ENCODE results near the gene OR51L1.
"Not testable (repeated sequence)": the region's sequence is repeated elsewhere in the genome, so short reads cannot be mapped to it uniquely, and the experiment has no call there.

The OR51L1 gene, protein sequence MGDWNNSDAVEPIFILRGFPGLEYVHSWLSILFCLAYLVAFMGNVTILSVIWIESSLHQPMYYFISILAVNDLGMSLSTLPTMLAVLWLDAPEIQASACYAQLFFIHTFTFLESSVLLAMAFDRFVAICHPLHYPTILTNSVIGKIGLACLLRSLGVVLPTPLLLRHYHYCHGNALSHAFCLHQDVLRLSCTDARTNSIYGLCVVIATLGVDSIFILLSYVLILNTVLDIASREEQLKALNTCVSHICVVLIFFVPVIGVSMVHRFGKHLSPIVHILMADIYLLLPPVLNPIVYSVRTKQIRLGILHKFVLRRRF

DNA sequence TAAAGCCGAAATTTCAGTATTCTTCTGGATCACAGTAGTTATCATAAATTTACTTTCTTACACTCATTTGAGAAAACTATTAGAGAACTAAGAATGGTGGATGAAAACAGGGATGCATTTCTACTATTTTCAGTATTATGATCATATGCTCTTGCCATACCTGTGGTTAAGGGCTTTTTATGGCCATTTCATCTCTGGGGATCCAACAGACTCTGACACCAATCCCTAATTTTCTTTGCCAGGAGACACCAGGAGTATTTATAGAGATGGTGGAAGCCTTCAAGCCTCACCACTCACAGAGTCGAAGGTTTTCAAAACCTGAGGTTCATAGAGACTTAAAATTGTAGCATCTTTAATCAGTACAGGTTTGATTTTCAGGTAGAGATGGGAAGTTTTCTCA is at the start of gene OR51L1:
Gene OR51L1, plus strand, starts transcription at position 301 of the 400 bp plus-strand sequence. CDS start 4,132 bp downstream, outside the sequence.
- no peak for DNase-seq

DNA sequence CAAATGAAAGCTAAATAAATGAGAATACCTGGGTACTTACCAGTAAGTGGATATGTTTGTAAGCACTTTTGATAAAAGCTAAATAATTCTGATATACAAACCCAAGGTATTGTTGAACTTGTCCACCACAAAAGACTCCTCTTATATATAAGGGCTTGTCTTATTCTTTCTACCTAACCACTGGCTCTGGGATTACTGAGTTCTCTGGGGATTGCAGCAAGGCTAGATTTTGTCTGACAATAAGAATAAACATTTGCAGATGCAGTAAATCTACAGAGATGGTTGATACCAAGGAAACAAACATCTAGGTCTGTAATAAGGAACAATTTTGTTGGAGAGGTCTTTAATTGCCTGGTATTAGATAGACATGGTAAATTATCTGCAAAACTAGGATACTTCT is 47.1 kb upstream of the OR51L1 start, which contains the start of gene OR51A4:
Gene OR51A4, minus strand, starts transcription at position 101 of the 400 bp plus-strand sequence. CDS start 505 bp downstream, outside the sequence.
- DNase-seq, result no peak

DNA sequence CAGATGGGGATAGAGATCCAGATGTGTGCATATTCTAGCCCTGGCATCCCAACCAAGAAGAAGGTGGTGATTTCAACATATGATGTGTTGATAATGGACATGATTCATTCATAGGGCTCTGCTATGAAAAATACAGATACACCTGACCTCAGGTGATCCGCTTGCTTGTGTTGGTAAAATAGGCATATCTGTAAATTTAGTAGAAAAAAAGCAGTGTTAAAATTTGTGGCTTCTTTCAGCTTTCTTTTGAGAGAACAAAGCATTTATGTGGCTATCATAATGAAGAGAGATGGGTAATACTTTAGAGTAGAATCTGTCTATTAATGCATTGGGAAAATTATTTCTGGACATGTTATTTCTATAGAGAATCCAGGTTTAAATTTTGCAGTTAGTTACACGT is 39.0 kb upstream of the OR51L1 start, which contains the start of gene OR51A2:
Gene OR51A2, minus strand, starts transcription at position 101 of the 400 bp plus-strand sequence. Its CDS starts 0 bp downstream, at position 101.
- not testable (repeated sequence) for DNase-seq

DNA sequence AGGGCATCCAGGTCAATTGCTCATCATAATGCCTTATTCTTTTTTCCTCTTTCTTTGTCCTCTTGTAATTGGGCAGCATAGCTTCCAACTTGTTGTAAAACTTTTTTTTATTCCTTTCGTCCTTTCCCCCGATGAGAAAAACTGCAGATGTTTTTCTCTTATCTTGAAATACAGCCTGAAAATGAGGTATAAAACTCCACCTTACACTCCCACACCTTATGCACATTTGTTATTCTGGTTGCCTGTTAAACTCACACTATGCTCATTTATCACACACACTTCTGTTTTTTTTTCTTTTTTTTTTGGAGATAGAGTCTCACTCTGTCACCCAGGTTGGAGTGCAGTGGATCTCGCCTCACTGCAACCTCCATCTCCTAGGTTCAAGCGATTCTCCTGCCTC is 37.3 kb upstream of the OR51L1 start:
- no peak for DNase-seq

DNA sequence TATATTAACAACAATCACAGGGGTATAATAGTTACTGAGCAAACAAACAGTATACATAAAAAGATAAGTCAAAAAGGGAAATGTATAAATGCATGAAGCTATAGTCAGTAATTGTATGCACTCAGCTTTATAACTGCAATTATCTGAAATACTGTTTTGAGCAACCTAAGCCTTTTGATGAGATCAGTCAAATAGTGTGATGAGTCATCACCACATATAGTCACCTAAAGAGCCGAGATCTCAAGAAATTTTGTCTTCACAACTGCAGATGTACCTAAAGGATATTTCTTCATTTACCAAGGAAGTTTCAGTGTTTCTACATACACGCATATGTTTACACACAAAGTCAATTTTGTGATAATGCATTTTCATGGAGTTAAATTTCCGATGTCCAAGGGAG is 33.8 kb upstream of the OR51L1 start:
- no peak for DNase-seq

DNA sequence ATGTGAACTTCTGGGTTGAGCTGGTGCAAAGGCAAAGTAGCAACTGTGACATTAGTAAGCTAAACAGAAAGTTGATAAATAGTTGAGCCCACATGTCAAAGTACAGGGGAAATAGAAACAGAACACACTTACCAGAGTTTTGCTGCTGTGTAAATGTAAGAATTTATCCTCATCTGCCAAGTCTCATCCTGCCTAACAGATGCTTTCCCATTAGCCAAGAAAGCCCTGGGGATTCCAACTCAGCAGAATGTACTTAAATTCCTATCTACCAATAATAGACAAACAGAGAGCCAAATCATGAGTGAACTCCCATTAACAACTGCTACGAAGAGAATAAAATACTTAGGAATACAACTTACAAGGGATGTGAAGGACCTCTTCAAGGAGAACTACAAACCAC is 31.8 kb upstream of the OR51L1 start:
- no peak for DNase-seq

DNA sequence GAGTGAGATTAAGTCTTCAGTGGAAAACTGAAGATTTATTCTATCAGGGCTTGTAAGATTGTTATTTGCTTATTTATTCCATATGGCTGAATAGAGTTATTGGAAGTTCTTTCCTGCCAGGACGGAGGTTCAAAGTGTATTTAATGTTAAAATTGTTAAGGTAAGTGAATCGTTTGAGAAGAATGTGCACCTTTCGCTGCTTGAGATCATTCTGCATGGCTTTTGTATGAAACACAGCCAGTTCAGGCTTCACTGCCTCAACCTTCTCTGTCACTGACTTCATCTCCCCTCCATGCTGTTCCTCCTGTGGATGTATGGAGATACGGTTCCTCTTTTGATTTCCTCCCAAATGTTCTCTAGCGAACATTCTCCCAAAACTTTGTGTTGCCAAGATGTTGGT is 19.2 kb upstream of the OR51L1 start:
- no peak for DNase-seq

DNA sequence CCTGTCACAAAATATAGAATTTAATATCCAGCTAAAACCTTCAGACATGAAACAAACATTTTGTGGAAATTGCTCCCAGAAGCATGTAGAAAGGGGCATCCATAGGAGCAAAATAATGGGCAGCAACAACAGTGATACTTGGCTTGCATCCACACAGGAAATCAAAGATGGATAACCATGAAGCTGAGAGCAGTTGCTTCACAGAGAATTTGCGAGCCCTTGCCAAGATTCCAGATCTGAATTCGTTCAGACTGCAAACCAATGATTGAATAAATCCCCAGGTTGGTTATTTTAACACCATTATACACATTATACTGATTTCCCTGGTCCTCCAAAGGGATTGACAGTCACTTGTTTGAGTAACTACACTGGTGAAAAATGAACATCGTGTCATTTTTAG is 15.6 kb upstream of the OR51L1 start:
- DNase-seq, result no peak

DNA sequence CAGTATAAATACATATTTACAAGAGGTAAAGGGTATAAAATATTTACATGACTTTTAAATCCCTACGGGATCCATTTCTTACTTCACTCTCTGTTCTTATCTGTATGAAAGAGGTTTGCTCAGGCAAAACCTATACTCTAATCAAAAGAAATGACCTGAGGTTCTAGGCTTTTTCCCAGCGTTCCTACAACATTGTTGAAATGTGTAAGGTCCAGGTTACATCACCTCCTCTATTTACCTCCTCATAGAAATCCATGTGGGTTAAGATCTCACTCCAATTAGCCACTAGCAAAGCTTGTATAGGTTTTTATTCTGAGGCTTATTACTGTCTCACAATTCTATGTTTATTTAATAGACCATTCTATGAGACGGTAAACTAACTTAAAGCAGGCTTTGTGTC is 12.0 kb upstream of the OR51L1 start:
- DNase-seq, result no peak

DNA sequence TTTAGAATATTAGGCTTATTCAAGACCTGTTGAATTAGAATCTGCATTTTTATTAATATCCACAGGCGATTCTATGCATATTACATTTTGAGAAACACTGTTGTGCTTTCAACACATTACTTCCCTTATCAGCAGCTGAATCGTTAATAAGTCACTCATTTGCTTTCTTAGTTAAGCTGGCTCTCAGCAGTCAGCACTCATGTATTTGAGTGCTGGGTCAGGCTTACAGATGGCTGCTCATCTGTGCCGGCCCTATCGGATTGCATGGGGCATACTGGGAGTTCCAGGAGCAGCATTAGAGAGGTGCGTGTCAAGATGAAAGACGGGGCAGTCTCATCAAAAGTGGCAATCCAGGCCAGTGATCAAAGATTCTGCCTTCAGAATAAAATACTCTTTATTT is 10.8 kb upstream of the OR51L1 start:
- no peak for DNase-seq

DNA sequence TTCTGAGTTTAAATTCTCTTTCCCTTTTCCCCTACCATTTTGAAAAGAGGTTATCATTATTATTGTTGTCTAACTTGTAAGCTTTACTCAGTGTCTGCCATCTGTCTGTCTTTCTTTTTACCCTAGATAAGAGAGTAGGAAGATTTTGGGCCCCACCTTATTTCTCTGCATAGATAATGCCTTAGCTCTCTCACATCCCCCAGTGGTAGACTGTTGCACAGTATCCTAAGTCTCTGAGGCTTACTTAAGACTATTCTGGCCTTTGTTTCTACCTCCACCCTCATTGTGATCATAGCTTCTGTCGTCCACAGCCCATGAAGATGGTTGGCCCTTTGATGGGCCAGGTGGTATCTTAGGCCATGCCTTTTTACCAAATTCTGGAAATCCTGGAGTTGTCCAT is 3.6 kb upstream of the OR51L1 start:
- DNase-seq, result no peak

DNA sequence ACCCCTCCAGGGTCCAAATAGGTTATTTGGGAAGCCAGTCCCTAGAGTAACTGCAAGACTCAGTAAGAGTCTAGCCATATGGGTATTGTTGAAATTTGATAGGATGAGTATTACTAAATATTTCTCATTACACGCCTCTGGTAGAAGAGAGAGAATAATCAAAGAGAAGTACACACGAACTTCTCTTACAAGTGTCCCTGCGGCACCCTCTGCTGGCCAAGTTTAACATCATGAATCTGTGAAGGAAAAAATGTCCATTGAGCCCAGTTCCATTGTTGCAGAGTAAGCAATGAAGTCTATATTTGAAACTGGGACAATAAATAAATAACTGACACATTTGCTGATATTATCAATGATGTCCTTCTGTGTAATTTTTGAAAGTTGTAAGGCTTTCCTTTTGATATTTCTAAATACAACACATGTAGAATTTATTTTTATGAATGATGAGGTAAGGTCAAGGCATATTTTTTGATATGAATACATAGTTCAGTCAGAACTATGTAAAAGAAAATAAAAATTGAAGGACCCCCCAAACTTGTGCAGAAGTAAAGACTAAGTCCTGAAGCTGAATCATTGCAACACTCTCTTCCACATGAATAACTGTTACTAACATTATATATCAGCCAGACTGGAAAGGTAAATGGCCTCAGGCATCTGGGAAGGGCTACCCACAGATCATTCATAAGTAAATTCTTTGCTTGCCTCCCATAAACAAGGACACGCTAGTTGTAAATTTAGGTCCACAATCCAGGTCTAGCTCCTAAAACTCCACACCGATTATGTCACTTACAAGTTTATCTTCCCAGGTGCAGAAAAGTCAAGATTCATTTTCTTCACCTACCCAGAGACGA is 10.0 kb downstream of the OR51L1 start:
- DNase-seq, result no peak

DNA sequence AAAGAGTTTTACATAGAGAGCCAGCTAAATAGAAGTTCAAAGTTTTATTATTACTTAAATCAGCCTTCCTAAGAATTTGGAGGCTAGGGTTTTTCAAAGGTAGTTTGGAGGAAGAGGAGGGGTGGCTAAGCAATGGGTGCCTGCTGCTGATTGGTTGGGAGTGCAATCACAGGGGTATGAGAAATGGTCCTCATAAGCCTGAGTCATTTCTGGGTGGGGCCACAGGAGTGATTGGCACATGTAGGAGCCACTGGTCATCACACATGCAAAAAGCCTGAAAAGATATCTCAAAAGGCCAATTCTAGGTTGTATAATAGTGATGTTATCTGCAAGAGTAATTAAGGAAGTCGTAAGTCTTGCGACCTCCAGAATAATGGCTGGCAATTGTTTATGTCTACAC is 12.9 kb downstream of the OR51L1 start:
- no peak for DNase-seq

DNA sequence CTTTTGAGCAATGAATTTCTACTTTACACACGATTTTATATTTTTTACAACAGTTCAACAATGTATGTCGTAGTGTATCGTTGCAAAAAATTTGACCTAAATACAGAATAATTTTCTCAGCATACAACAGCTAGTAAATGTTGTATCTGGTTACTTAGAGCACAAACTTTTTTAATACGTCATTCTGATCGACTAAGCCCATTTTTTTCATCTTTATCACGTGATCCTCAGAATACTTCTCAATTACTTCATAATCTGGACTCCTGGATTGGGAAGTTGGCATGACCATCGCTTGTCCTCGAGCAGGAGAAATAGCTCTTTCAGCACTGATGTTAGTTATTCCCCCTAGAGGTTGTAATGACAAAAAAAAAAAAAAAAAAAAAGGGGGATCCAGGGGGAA is 16.6 kb downstream of the OR51L1 start:
- no peak for DNase-seq

DNA sequence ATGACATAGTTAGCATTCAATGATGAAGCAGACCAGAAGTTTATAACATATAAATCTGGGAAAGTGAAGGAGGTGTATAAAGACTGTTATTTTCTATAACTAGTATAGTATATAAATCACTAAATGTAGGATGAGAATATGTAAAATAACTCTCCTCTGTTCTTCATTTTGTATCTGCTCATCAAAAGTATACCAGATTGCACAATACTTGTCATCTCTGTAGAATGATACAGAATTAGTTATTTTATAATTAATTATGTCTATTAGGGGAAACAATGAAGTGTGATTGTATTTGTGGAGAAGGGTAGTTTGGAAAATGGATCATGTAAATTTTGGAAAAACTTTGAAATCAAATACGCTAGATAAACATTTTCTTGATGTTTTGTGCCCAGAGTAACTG is 18.4 kb downstream of the OR51L1 start:
- no peak for DNase-seq

DNA sequence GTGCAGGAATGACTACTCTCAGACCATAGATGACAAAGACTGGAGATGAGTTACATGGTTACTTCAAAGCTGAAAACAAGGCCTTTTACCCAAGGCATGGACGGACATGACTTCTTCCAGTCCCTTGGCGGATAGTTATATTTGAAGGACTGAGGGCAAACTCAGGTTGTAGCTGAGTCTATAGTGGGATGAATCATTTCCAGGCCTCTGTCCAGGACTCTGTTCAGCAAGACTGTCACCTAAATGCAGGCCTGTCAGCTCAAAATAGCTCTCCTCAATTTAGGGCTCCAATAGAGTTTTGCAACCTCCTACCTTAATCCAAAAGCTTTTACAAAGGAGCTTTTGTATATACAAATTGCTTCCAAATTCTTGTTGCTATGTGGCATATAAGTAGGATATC is 27.3 kb downstream of the OR51L1 start:
- DNase-seq, result no peak

DNA sequence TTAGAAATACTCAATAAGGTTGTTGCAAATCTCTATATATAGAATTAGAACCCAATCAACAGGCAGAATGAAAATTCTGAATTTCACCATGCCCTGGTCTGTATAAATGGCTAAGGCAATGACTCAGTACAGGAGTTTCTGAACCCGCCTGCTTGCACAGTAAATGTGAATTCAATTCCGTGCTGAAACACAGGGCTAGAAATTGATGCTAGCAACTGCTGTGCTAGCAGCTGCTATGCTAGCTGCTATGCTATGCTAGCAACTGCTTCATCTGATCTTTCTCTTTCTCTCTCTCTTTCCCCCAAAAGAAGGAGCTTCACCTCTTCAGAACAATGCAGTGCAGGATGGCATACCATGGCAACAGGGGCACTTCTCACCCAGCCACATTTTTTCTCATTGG is 42.0 kb downstream of the OR51L1 start:
- DNase-seq, result no peak

DNA sequence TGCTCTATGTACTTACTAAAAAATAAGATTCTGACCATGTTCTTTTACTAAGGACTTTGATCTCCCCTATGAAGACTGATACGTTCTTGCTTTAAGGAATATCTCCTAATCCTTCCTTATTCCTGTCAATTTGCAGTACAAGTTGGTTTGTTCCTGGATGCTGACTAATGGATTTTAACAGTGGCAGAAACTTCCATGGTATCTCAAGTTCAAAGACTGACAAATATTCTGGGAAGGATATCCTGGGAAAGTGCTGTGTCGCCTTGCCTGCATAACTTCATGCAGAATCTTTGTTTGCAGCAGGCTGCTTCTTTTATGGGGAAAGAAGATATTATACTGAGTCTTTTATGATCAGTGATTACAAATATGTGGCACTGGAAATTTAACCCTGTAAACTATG is 43.3 kb downstream of the OR51L1 start:
- no peak for DNase-seq

DNA sequence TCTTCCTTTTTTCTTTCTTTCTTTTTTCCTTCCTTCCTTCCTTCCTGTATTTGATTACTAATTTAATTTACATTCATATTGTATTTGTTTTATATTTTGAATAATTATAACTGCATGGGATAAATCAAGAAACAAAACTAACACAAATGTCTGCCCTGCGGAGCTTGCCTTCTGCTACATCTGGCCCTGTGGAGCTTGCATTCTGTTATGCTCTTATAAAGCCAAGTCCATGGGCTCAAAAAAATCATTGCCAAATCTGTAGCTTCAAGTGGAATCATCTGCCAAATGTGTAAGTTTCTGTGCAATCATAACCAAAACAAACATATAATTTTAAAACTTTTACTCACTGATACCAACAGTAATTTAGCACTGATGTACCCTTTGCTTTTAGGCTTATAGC is 43.7 kb downstream of the OR51L1 start:
- DNase-seq, result no peak

DNA sequence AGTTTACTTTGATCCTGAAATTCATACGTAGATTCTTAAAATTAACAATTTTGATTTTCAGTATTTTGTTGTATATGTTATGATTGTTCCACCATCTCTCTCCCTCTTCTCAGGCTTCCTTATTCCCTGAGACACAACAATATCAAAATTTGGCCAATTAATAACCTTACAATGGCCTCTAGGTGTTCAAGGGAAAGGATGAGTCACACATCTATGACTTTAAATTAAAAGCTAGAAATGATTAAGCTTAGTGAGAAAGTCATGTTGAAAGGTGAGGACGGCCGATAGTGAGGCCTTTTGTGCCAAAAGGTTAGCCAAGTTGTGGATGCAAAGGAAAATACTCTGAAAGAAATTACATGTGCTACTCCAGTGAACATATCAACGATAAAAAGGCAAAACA is 46.2 kb downstream of the OR51L1 start:
- DNase-seq, result no peak

DNA sequence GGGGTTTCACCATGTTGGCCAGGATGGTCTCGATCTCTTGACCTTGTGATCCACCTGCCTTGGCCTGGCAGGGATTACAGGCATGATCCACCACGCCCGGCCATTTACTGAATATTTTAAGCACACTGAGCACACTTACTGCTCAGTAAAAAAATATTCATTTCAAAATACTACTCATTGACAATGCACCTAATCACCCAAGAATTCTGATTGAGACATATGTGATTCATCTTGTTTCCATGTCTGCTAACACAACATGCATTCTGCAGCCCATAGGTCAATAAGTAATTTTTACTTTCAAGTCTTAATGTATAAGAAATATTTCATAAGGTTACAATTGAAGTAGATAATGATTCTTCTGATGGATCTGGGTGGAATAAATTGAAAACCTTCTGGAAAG is 47.4 kb downstream of the OR51L1 start:
- DNase-seq, result no peak

DNA sequence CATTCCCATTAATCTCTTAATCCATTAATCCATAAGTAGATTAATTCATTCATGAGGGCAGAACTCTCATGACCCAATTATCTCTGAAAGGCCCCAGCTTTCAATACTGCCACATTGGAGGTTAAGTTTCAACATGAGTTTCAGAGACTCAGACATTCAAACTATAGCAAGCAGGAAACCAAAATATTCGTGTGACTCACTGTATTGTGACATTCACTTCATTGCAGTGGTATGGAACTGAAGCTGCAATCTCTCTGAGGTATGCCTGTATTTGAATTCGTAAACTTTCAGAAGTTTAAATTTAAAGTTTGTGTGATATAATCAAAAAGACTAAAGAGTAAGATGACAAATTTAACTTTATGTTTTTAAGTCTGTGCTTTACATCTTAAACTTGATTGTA is 48.7 kb downstream of the OR51L1 start:
- DNase-seq, result no peak

DNA sequence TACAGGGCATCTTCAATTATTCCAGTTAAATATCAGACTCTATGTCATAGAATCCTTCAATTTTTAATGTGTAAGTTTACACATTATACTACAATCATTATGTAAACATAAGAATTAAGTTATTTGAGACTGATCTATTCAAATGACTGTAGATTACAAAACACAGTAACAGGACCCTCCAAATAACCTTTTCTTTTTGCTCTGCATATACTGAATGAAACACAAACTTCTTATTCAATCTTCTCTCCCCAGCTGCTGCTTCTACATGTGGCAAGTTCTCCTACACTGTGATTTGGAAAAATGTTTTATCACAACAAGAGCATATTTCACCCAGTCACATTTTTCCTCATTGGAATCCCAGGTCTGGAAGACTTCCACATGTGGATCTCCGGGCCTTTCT is 51.6 kb downstream of the OR51L1 start, which contains the start of gene OR52J3:
Gene OR52J3, plus strand, starts transcription at position 301 of the 400 bp plus-strand sequence. Its CDS starts 0 bp downstream, at position 301.
- DNase-seq, result no peak

DNA sequence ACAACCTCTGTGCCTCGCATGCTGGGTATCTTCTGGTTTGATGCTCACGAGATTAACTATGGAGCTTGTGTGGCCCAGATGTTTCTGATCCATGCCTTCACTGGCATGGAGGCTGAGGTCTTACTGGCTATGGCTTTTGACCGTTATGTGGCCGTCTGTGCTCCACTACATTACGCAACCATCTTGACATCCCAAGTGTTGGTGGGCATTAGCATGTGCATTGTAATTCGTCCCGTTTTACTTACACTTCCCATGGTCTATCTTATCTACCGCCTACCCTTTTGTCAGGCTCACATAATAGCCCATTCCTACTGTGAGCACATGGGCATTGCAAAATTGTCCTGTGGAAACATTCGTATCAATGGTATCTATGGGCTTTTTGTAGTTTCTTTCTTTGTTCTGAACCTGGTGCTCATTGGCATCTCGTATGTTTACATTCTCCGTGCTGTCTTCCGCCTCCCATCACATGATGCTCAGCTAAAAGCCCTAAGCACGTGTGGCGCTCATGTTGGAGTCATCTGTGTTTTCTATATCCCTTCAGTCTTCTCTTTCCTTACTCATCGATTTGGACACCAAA is 52.2 kb downstream of the OR51L1 start:
- DNase-seq, result no peak

Data from activated T-cell treated with anti-CD3 and anti-CD28 coated beads, Interleukin-2, amount 50 U/mL, for 1 hour (primary cell).